SK-N-SH treated with all-trans-retinoic acid at 6 μM for 48 hours (cell line): Measurements from ENCODE around the gene NEGR1.

Experiments used
- ATAC-seq: fragments of 200-7000 bp; cut with Tn5 transposase; 3 replicates; pipeline ENCODE4 v1.9.1; 2020; ENCODE audit warnings: mild to moderate bottlenecking, moderate library complexity
- ARNTL ChIP-seq: fragments of 450-650 bp; formaldehyde crosslinking; IDR thresholded peaks from 2 replicates; pipeline ENCODE4 v1.5.0; 2020; ENCODE audit warnings: low read depth, mild to moderate bottlenecking, moderate library complexity, borderline replicate concordance
- BACH2 ChIP-seq: fragments of 250-450 bp; sonication (Bioruptor Pico); IDR thresholded peaks from 2 replicates; pipeline ENCODE4 v1.9.0; 2021; ENCODE audit warnings: mild to moderate bottlenecking, borderline replicate concordance
- CSDC2 ChIP-seq: fragments of 250-450 bp; sonication (Bioruptor Pico); IDR thresholded peaks from 2 replicates; pipeline ENCODE4 v1.5.0; 2020; ENCODE audit warnings: mild to moderate bottlenecking, moderate library complexity
- ESRRG ChIP-seq: fragments of 250-450 bp; sonication (Bioruptor Pico); IDR thresholded peaks from 2 replicates; pipeline ENCODE4 v1.6.1; 2021; ENCODE audit warnings: mild to moderate bottlenecking
- GLIS3 ChIP-seq: fragments of 250-450 bp; sonication (Bioruptor Pico); IDR thresholded peaks from 2 replicates; pipeline ENCODE4 v1.5.0; 2020; ENCODE audit warnings: mild to moderate bottlenecking, moderate library complexity
- ISL1 ChIP-seq: fragments of 250-450 bp; sonication (Bioruptor Pico); IDR thresholded peaks from 2 replicates; pipeline ENCODE4 v2.1.2; 2022; ENCODE audit warnings: mild to moderate bottlenecking, moderate library complexity
- OSR1 ChIP-seq: fragments of 250-450 bp; sonication (Bioruptor Pico); IDR thresholded peaks from 2 replicates; pipeline ENCODE4 v1.8.0; 2022; ENCODE audit warnings: moderate library complexity, mild to moderate bottlenecking, inconsistent platforms
- PPARA ChIP-seq: fragments of 250-450 bp; sonication (Bioruptor Pico); IDR thresholded peaks from 2 replicates; pipeline ENCODE4 v1.5.0; 2020; ENCODE audit warnings: mild to moderate bottlenecking, borderline replicate concordance
- RARB ChIP-seq: fragments of 250-450 bp; sonication (Bioruptor Pico); IDR thresholded peaks from 2 replicates; pipeline ENCODE4 v1.8.0; 2021; ENCODE audit warnings: mild to moderate bottlenecking, moderate library complexity
- TOX ChIP-seq: fragments of 250-450 bp; sonication (Bioruptor Pico); IDR thresholded peaks from 2 replicates; pipeline ENCODE4 v1.8.0; 2021; ENCODE audit warnings: mild to moderate bottlenecking, moderate library complexity, borderline replicate concordance
- ZC3H10 ChIP-seq: fragments of 250-450 bp; sonication (Bioruptor Pico); IDR thresholded peaks from 2 replicates; pipeline ENCODE4 v1.5.1; 2021; ENCODE audit warnings: mild to moderate bottlenecking, moderate library complexity
- ZFP3 ChIP-seq: fragments of 250-450 bp; sonication (Bioruptor Pico); IDR thresholded peaks from 2 replicates; pipeline ENCODE4 v1.5.0; 2020; ENCODE audit warnings: mild to moderate bottlenecking, moderate library complexity
- ZNF565 ChIP-seq: fragments of 450-650 bp; formaldehyde crosslinking; conservative IDR thresholded peaks from 2 replicates; pipeline ENCODE4 v1.5.0; 2020; ENCODE audit warnings: low read depth, mild to moderate bottlenecking, moderate library complexity
- ZNF70 ChIP-seq: fragments of 450-650 bp; formaldehyde crosslinking; IDR thresholded peaks from 2 replicates; pipeline ENCODE4 v1.5.0; 2020; ENCODE audit warnings: mild to moderate bottlenecking, moderate library complexity
- ZNF8 ChIP-seq: fragments of 450-650 bp; formaldehyde crosslinking; IDR thresholded peaks from 2 replicates; pipeline ENCODE4 v1.5.0; 2020; ENCODE audit warnings: mild to moderate bottlenecking, moderate library complexity
- TF ChIP-seq, protein P1 (sequence below): fragments of 250-450 bp; sonication (Bioruptor Pico); IDR thresholded peaks from 2 replicates; pipeline ENCODE4 v1.5.0; 2020; ENCODE audit warnings: mild to moderate bottlenecking, moderate library complexity
- TF ChIP-seq, protein P2 (sequence below): fragments of 250-450 bp; sonication (Bioruptor Pico); IDR thresholded peaks from 2 replicates; pipeline ENCODE4 v1.5.1; 2020; ENCODE audit warnings: low read depth, mild to moderate bottlenecking, moderate library complexity
- TF ChIP-seq, protein P3 (sequence below): fragments of 250-450 bp; sonication (Bioruptor Pico); IDR thresholded peaks from 2 replicates; pipeline ENCODE4 v1.5.1; 2021; ENCODE audit warnings: mild to moderate bottlenecking, moderate library complexity
- TF ChIP-seq, protein P4 (sequence below): fragments of 250-450 bp; sonication (Bioruptor Pico); IDR thresholded peaks from 2 replicates; pipeline ENCODE4 v1.8.0; 2021; ENCODE audit warnings: low read depth, mild to moderate bottlenecking, moderate library complexity, borderline replicate concordance
- TF ChIP-seq, protein P5 (sequence below): fragments of 250-450 bp; sonication (Bioruptor Pico); IDR thresholded peaks from 2 replicates; pipeline ENCODE4 v1.8.0; 2020; ENCODE audit warnings: mild to moderate bottlenecking, moderate library complexity, borderline replicate concordance

NEGR1 gene

DNA sequence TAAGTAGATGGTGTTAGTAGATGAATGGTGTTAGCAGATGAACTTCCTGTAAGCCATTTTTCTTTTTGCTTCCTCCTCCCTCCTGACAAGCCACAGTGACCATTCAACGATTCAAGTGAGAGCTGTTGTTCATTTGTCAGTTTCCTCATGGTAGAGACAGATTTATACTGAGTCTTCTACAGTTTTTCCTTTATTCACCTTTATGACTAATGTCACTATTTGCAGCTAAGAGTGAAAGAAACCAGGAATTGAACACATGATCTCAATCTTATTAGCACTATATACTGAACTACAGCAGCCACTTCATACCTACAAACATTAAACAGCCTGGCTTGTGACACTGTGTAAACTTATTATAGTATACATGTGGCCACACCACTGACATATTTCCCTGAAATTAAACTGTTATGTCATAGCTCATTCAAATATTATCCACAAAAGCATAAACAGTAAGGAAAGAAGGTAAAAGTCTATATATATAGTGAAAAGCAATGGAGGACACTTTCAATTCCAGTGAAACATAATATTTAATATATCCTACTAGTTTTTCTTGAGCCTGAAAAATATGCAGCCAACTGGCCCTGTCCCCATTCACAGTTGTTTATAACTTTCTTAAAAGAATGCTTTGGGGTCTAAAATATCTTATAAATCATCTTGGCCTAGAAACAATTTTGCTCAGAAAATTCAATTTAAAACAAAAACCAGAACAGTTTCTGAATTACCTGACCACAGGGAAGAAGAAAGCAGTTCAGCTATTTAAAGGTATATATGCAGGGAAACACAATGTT lies 634.6 kb downstream of the NEGR1 start:
- TF ChIP-seq CSDC2 (no peak), RARB (no peak), ZNF70 (CRISPR knock-in tag) (no peak), ISL1 (CRISPR knock-in tag) (no peak), TOX (no peak), ZFP3 (CRISPR knock-in tag) (no peak), ZC3H10 (CRISPR knock-in tag) (no peak), ZNF8 (CRISPR knock-in tag) (no peak), BACH2 (CRISPR knock-in tag) (no peak), PPARA (no peak), GLIS3 (CRISPR knock-in tag) (no peak), ARNTL (CRISPR knock-in tag) (no peak)
- TF ChIP-seq, protein P1, sequence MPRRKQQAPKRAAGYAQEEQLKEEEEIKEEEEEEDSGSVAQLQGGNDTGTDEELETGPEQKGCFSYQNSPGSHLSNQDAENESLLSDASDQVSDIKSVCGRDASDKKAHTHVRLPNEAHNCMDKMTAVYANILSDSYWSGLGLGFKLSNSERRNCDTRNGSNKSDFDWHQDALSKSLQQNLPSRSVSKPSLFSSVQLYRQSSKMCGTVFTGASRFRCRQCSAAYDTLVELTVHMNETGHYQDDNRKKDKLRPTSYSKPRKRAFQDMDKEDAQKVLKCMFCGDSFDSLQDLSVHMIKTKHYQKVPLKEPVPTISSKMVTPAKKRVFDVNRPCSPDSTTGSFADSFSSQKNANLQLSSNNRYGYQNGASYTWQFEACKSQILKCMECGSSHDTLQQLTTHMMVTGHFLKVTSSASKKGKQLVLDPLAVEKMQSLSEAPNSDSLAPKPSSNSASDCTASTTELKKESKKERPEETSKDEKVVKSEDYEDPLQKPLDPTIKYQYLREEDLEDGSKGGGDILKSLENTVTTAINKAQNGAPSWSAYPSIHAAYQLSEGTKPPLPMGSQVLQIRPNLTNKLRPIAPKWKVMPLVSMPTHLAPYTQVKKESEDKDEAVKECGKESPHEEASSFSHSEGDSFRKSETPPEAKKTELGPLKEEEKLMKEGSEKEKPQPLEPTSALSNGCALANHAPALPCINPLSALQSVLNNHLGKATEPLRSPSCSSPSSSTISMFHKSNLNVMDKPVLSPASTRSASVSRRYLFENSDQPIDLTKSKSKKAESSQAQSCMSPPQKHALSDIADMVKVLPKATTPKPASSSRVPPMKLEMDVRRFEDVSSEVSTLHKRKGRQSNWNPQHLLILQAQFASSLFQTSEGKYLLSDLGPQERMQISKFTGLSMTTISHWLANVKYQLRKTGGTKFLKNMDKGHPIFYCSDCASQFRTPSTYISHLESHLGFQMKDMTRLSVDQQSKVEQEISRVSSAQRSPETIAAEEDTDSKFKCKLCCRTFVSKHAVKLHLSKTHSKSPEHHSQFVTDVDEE (CRISPR knock-in tag) = no peak
- TF ChIP-seq, protein P2, sequence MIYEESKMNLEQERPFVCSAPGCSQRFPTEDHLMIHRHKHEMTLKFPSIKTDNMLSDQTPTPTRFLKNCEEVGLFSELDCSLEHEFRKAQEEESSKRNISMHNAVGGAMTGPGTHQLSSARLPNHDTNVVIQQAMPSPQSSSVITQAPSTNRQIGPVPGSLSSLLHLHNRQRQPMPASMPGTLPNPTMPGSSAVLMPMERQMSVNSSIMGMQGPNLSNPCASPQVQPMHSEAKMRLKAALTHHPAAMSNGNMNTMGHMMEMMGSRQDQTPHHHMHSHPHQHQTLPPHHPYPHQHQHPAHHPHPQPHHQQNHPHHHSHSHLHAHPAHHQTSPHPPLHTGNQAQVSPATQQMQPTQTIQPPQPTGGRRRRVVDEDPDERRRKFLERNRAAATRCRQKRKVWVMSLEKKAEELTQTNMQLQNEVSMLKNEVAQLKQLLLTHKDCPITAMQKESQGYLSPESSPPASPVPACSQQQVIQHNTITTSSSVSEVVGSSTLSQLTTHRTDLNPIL (CRISPR knock-in tag) = no peak
- TF ChIP-seq, protein P3, sequence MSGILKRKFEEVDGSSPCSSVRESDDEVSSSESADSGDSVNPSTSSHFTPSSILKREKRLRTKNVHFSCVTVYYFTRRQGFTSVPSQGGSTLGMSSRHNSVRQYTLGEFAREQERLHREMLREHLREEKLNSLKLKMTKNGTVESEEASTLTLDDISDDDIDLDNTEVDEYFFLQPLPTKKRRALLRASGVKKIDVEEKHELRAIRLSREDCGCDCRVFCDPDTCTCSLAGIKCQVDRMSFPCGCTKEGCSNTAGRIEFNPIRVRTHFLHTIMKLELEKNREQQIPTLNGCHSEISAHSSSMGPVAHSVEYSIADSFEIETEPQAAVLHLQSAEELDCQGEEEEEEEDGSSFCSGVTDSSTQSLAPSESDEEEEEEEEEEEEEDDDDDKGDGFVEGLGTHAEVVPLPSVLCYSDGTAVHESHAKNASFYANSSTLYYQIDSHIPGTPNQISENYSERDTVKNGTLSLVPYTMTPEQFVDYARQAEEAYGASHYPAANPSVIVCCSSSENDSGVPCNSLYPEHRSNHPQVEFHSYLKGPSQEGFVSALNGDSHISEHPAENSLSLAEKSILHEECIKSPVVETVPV (CRISPR knock-in tag) = no peak
- TF ChIP-seq, protein P4, sequence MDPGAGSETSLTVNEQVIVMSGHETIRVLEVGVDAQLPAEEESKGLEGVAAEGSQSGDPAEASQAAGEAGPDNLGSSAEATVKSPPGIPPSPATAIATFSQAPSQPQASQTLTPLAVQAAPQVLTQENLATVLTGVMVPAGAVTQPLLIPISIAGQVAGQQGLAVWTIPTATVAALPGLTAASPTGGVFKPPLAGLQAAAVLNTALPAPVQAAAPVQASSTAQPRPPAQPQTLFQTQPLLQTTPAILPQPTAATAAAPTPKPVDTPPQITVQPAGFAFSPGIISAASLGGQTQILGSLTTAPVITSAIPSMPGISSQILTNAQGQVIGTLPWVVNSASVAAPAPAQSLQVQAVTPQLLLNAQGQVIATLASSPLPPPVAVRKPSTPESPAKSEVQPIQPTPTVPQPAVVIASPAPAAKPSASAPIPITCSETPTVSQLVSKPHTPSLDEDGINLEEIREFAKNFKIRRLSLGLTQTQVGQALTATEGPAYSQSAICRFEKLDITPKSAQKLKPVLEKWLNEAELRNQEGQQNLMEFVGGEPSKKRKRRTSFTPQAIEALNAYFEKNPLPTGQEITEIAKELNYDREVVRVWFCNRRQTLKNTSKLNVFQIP (CRISPR knock-in tag) = no peak
- TF ChIP-seq, protein P5, sequence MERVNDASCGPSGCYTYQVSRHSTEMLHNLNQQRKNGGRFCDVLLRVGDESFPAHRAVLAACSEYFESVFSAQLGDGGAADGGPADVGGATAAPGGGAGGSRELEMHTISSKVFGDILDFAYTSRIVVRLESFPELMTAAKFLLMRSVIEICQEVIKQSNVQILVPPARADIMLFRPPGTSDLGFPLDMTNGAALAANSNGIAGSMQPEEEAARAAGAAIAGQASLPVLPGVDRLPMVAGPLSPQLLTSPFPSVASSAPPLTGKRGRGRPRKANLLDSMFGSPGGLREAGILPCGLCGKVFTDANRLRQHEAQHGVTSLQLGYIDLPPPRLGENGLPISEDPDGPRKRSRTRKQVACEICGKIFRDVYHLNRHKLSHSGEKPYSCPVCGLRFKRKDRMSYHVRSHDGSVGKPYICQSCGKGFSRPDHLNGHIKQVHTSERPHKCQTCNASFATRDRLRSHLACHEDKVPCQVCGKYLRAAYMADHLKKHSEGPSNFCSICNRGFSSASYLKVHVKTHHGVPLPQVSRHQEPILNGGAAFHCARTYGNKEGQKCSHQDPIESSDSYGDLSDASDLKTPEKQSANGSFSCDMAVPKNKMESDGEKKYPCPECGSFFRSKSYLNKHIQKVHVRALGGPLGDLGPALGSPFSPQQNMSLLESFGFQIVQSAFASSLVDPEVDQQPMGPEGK (CRISPR knock-in tag) = no peak
- no peak for ATAC-seq

DNA sequence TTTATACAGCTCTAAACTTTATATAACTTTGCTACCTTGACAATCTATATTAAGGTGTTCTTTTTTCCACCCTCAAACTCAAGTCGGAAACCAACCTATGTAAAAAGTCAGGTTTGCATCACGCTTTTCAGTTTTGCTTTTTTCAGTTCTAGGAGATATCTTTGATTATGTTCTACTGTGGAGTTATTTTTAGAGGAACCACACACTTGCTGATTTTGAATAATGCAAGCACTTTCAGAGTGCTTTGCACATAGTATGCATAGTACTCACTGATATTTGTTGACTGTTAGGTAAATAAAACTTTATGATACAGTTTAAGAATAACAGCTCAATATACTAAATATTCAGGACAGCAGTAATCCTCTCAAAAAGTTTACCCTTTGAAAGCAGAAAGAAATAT lies 637.3 kb downstream of the NEGR1 start:
- TF ChIP-seq BACH2 (CRISPR knock-in tag) (no peak), PPARA (no peak), CSDC2 (no peak), ZNF565 (CRISPR knock-in tag) (no peak), OSR1 (no peak), ESRRG (CRISPR knock-in tag) (no peak), ZC3H10 (CRISPR knock-in tag) (no peak), ISL1 (CRISPR knock-in tag) (no peak), ARNTL (CRISPR knock-in tag) (no peak), ZNF70 (CRISPR knock-in tag) (no peak), ZFP3 (CRISPR knock-in tag) (no peak)
- no peak for ATAC-seq

DNA sequence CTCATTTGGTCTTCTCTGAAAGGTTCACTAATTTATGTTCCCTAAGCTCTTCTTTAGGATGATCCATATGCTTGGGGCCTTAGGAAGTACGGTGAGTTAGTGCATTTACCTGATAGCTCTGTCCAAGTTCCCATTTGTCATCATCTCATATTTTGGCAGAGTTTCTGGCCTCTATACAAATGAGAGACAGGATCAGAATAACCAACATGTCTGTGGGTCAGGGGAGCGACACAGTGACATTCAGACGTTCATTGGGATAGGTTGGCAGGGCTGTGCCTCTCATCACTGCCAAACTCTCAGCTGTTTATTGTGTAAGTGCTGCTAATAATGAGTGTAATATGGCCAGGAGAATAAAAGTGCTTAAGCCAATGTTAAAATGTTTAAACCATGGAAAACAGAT lies 640.4 kb downstream of the NEGR1 start:
- TF ChIP-seq PPARA (no peak), CSDC2 (no peak), ISL1 (CRISPR knock-in tag) (no peak), ZNF565 (CRISPR knock-in tag) (no peak)
- ATAC-seq = no peak
